ENCODE measurements around the gene IL32.
A peak's percentile ranks its signal among the peaks of the same experiment; 100 is the strongest.

IL32 gene, protein sequence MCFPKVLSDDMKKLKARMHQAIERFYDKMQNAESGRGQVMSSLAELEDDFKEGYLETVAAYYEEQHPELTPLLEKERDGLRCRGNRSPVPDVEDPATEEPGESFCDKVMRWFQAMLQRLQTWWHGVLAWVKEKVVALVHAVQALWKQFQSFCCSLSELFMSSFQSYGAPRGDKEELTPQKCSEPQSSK

GRCh38 chr16:3065069-3065741 lies at the start of gene IL32:
IL32 (plus strand) TSS chr16:3065640; CDS start chr16:3065812, 172 bp downstream.
- DNase-seq (ENCODE audit: low spot score): peak; percentile 83

- no peak for DNase-seq (ENCODE audit: low spot score)
Observed at GRCh38 chr16:3015865-3016521, 49.4 kb upstream of the IL32 start.

DNA sequence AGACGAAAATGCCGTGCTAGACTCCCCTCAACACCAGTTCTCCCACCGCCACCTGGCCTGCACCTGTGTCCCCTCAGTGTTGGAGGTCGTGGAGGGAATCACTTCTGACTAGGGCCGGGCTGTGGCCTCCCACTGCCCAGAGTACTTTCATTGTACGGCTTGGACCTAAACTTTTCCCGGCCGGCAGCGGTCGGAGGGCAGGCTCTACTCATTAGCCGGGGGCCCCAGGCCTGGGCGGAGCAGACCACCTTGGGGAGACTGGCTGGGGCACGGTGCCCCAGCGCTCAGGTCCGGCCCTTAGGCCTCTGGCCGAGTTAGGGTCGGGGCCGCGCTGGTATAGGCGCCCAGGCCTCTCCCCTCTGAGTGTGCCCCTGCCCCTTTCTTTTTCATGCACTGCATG lies 48.1 kb upstream of the IL32 start:
- DNase-seq (ENCODE audit: low spot score): no peak

DNA sequence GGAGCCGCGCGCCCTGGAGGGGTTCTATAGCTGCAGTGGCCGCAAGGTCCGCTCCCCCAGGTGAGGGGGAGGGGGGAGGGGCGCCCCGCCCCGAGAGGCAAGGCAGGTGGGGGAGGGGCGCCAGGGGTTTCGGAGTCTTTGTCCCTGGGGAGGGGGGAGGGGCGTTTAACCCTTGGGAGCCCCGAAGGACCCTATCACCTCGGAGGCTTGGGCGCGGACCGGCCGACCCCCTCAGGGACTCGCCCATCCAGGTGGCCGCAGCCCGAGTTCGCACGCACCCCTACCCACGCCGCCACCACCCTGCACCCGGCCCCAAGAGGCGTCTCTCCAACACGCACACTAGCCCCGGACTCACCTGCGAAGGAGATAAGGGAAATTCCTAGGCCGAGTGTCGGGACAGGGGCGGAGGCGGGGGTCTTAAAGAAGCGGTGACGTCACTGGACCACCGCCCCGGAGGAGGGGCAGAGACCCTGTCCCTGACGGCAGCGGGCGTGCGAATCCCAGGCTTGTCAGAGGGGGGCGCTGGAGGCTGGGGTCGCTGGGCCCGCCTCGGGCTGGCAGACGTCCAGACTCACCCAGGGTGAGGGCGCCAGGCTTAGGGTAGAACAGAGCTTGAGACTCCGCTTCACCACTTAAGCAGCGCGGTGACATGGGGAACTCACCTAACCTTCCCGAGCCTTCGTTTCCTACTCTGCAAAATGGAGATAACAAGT lies 47.5 kb upstream of the IL32 start, which contains the start of gene CLDN6:
CLDN6 (minus strand) TSS at position 390 of the 713 bp plus-strand sequence. CDS start 2,162 bp downstream, outside the sequence.
- DNase-seq (ENCODE audit: low spot score): no peak

DNA sequence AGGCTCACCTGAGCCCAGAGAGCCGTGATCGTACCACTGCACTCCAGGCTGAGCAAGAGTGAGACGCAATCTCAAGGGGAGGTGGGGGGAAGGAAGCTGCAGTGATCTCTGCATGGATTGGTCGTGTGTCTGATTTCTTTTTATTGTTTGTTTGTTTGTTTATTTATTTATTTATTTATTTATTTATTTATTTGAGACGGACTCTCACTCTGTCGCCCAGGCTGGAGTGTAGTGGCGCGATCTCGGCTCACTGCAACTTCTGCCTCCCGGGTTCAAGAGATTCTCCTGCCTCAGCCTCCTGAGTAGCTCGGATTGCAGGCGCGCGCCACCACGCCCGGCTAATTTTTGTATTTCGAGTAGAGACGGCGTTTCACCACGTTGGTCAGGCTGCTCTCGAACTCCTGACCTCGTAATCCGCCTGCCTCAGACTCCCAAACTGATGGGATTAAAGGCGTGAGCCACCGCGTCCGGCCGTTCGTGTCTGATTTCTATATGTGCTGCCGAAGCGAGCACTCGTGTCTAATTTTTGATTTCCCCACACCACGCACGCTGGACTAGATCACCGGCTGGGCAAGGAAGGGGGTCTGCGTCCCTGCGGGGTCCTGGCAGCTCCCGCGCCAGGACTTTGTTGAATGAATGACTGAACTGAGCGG lies 45.7 kb upstream of the IL32 start:
- DNase-seq (ENCODE audit: low spot score): no peak

- DNase-seq (ENCODE audit: low spot score): peak; percentile 65
Observed at GRCh38 chr16:3020247-3020603, 45.2 kb upstream of the IL32 start, which contains the start of gene TNFRSF12A. TNFRSF12A (plus strand) TSS chr16:3020368; CDS start chr16:3020398, 30 bp downstream.

- DNase-seq (ENCODE audit: low spot score): peak; percentile 78
Observed at GRCh38 chr16:3020604-3021448, 44.6 kb upstream of the IL32 start.

DNA sequence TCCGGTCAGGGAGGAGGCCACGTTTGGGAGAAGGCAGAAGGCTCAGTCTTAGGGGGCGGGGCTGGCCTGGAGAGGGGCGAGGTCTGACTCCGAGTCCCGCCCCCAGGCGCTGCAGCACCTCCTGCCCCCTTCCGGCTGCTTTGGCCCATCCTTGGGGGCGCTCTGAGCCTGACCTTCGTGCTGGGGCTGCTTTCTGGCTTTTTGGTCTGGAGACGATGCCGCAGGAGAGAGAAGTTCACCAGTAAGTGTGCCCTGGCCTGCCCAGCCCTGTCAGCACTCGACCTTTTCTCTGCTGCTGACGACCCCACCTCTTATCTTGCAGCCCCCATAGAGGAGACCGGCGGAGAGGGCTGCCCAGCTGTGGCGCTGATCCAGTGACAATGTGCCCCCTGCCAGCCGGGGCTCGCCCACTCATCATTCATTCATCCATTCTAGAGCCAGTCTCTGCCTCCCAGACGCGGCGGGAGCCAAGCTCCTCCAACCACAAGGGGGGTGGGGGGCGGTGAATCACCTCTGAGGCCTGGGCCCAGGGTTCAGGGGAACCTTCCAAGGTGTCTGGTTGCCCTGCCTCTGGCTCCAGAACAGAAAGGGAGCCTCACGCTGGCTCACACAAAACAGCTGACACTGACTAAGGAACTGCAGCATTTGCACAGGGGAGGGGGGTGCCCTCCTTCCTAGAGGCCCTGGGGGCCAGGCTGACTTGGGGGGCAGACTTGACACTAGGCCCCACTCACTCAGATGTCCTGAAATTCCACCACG lies 43.8 kb upstream of the IL32 start:
- DNase-seq (ENCODE audit: low spot score): peak; percentile 84

GRCh38 chr16:3022208-3022683 lies 43.2 kb upstream of the IL32 start:
- DNase-seq (ENCODE audit: low spot score): peak; percentile 86

DNA sequence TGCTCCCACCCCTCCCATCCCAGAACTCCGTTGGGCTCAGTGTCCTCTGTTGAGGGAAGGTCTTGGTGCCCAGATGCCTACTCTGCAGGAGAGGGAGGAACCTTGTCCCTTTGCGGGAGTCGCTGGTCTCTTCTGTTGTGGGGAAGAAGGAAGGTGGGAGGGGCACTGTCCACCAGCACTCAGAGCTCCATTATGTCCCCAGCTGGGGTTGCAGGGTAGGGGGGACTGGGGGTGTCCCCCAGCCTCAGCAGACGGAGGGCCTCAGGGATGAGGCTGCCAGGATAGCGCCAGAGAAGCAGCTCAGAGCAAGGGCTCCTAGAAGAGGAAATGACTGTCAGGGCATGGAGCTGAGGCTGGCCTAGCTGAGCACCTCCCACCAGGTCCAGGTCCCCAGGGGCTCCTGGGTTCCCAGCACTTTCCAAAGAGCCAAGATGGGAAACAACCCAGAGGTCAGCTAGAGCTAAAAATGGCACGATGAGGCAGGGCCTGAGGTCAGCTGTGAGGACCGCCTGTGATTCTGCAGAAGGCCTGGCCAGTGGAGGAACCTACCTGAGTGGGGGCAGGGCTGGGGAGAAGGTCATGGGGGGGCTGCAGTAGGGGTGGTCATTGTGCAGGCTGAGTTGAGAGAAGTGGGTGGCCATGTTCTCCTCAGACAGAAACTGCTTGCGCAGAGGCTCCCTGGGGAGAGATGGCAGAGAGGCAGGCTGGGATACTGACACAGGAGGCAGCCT lies 42.6 kb upstream of the IL32 start:
- no peak for DNase-seq (ENCODE audit: low spot score)

DNA sequence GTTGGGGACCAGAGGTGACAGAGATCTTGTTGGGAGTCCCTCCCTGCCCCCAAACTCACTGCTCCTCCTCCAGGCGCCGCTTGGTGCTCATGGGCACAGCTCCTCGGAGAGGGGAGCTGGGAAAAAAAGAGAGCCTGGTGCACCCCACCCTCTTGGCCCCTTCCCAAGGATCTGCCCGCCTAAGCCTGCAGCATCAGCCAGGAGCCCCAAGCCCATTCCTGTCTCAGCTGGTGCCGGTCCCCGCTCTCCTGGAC lies 42.1 kb upstream of the IL32 start:
- no peak for DNase-seq (ENCODE audit: low spot score)

- peak; percentile 95 for DNase-seq (ENCODE audit: low spot score)
Observed at GRCh38 chr16:3023669-3024478, 41.6 kb upstream of the IL32 start, which contains the start of the genes HCFC1R1 and THOC6. HCFC1R1 (minus strand) TSS chr16:3023942; CDS start chr16:3023941, 1 bp downstream. THOC6 (plus strand) TSS chr16:3024035; CDS start chr16:3024327, 292 bp downstream.

GRCh38 chr16:3025032-3026002 lies 40.1 kb upstream of the IL32 start:
- no peak for DNase-seq (ENCODE audit: low spot score)

- no peak for DNase-seq (ENCODE audit: low spot score)
Observed at GRCh38 chr16:3026003-3026378, 39.4 kb upstream of the IL32 start.

- DNase-seq (ENCODE audit: low spot score): no peak
Observed at GRCh38 chr16:3026609-3027488, 38.6 kb upstream of the IL32 start.

- DNase-seq (ENCODE audit: low spot score): no peak
Observed at GRCh38 chr16:3027489-3027795, 38.0 kb upstream of the IL32 start.
